H9 (cell line): ENCODE results near the gene NEK7. TPM values are rescaled to one million over a fixed set of nuclear protein-coding genes. Genes with fewer than 3 reads are reported as not detected.

ENCODE experiments used
- DNase-seq: peaks from one replicate; pipeline ENCODE4 v3.0.0-alpha.2; 2017
- H2AFZ ChIP-seq: one replicate; pipeline ENCODE4 v1.6.1; 2013; ENCODE audit warnings: mild to moderate bottlenecking, low read length, control low read depth, moderate library complexity
- H2AK5ac ChIP-seq: 2 replicates; pipeline ENCODE4 v1.6.1; 2013; ENCODE audit warnings: low read length, control low read depth, mixed read lengths; ENCODE audit not compliant: insufficient read length
- H2BK120ac ChIP-seq: one replicate; pipeline ENCODE4 v1.6.1; 2013; ENCODE audit warnings: low read depth, mild to moderate bottlenecking, low read length, control low read depth, inconsistent platforms; ENCODE audit not compliant: poor library complexity, severe bottlenecking
- H2BK12ac ChIP-seq: 2 replicates; pipeline ENCODE4 v1.6.1; 2013; ENCODE audit warnings: low read length, control low read depth, mixed read lengths, low read depth; ENCODE audit not compliant: insufficient read length
- H2BK15ac ChIP-seq: 2 replicates; pipeline ENCODE4 v1.6.1; 2013; ENCODE audit warnings: low read depth, low read length, control low read depth
- H2BK20ac ChIP-seq: one replicate; pipeline ENCODE4 v1.6.1; 2013; ENCODE audit warnings: low read depth, mild to moderate bottlenecking, low read length, control low read depth, inconsistent platforms; ENCODE audit not compliant: poor library complexity, severe bottlenecking
- H2BK5ac ChIP-seq: 2 replicates; pipeline ENCODE4 v1.6.1; 2013; ENCODE audit warnings: low read length, control low read depth, mixed read lengths; ENCODE audit not compliant: insufficient read length
- H3K14ac ChIP-seq: 2 replicates; pipeline ENCODE4 v1.6.1; 2013; ENCODE audit warnings: low read length, control low read depth; ENCODE audit not compliant: insufficient read depth
- H3K18ac ChIP-seq: 2 replicates; pipeline ENCODE4 v1.6.1; 2013; ENCODE audit warnings: low read depth, mild to moderate bottlenecking, mixed read lengths, low read length, control low read depth; ENCODE audit not compliant: insufficient read length
- H3K23ac ChIP-seq: 2 replicates; pipeline ENCODE4 v1.6.1; 2013; ENCODE audit warnings: low read length, control low read depth, mixed read lengths, low read depth; ENCODE audit not compliant: insufficient read length
- H3K23me2 ChIP-seq: 2 replicates; pipeline ENCODE4 v1.6.1; 2013; ENCODE audit warnings: low read depth, mild to moderate bottlenecking, mixed read lengths, low read length, control low read depth; ENCODE audit not compliant: insufficient read length, poor library complexity, severe bottlenecking
- H3K27ac ChIP-seq: 2 replicates; pipeline ENCODE4 v1.5.1; 2013; ENCODE audit warnings: low read length, control low read depth, mixed read lengths, low read depth; ENCODE audit not compliant: insufficient read length
- H3K27me3 ChIP-seq: 2 replicates; pipeline ENCODE4 v1.6.1; 2013; ENCODE audit warnings: low read length, control low read depth, inconsistent platforms; ENCODE audit not compliant: insufficient read depth
- H3K4ac ChIP-seq: 2 replicates; pipeline ENCODE4 v1.6.1; 2013; ENCODE audit warnings: low read depth, mild to moderate bottlenecking, control low read depth, inconsistent platforms, low read length, moderate library complexity
- H3K4me1 ChIP-seq: 2 replicates; pipeline ENCODE4 v1.6.1; 2013; ENCODE audit warnings: low read length, control low read depth, inconsistent platforms; ENCODE audit not compliant: insufficient read depth
- H3K4me2 ChIP-seq: 2 replicates; pipeline ENCODE4 v1.6.1; 2013; ENCODE audit warnings: low read length, control low read depth, mixed read lengths; ENCODE audit not compliant: insufficient read length, insufficient read depth
- H3K56ac ChIP-seq: 2 replicates; pipeline ENCODE4 v1.6.1; 2013; ENCODE audit warnings: low read depth, mild to moderate bottlenecking, mixed read lengths, low read length, control low read depth; ENCODE audit not compliant: insufficient read length
- H3K79me1 ChIP-seq: 2 replicates; pipeline ENCODE4 v1.6.1; 2013; ENCODE audit warnings: low read depth, mild to moderate bottlenecking, moderate library complexity, low read length, control low read depth, inconsistent platforms; ENCODE audit not compliant: insufficient read depth, poor library complexity, severe bottlenecking
- H3K79me2 ChIP-seq: 2 replicates; pipeline ENCODE4 v1.6.1; 2013; ENCODE audit warnings: low read length, control low read depth, inconsistent platforms; ENCODE audit not compliant: insufficient read depth
- H3K9ac ChIP-seq: 2 replicates; pipeline ENCODE4 v1.6.1; 2013; ENCODE audit warnings: low read length, control low read depth, mixed read lengths; ENCODE audit not compliant: insufficient read length; ENCODE audit errors: extremely low read depth
- H3K9me3 ChIP-seq: one replicate; pipeline ENCODE4 v1.6.1; 2013; ENCODE audit warnings: low read depth, low read length, inconsistent platforms; ENCODE audit not compliant: control insufficient read depth
- H3T11ph ChIP-seq: one replicate; pipeline ENCODE4 v1.6.1; 2013; ENCODE audit warnings: mild to moderate bottlenecking, low read length, control low read depth, inconsistent platforms
- H4K20me1 ChIP-seq: one replicate; pipeline ENCODE4 v1.6.1; 2013; ENCODE audit not compliant: control insufficient read depth, insufficient read length, insufficient read depth
- H4K5ac ChIP-seq: 2 replicates; pipeline ENCODE4 v1.6.1; 2013; ENCODE audit warnings: low read depth, mild to moderate bottlenecking, mixed read lengths, low read length, control low read depth; ENCODE audit not compliant: insufficient read length
- H4K8ac ChIP-seq: replicated peaks from 2 replicates; pipeline ENCODE4 v1.6.1; 2013; ENCODE audit warnings: low read length, control low read depth, mixed read lengths, low read depth; ENCODE audit not compliant: insufficient read length
- H4K91ac ChIP-seq: 2 replicates; pipeline ENCODE4 v1.6.1; 2013; ENCODE audit warnings: low read depth, mild to moderate bottlenecking, moderate library complexity, mixed read lengths, low read length, control low read depth; ENCODE audit not compliant: insufficient read length
- H3K27ac Mint-ChIP-seq, 3 experiments: 2 replicates in 2 of 3; 3 replicates in 1 of 3; pipeline ENCODE4 v1.8.0; 2020 to 2021; ENCODE audit warnings: mixed read lengths in 3 of 3, mild to moderate bottlenecking in 1 of 3, moderate library complexity in 1 of 3
- H3K27me3 Mint-ChIP-seq: 2 replicates; pipeline ENCODE4 v1.8.0; 2021; ENCODE audit warnings: low read depth, mild to moderate bottlenecking, moderate library complexity, mixed read lengths
- H3K36me3 Mint-ChIP-seq, 3 experiments: 2 replicates in 2 of 3; 3 replicates in 1 of 3; pipeline ENCODE4 v1.8.0; 2020 to 2021; ENCODE audit warnings: low read depth in 3 of 3, mixed read lengths in 3 of 3; ENCODE audit not compliant: insufficient read depth in 1 of 3
- H3K4me1 Mint-ChIP-seq, 2 experiments: 2 replicates each; pipeline ENCODE4 v1.8.0; 2020; ENCODE audit warnings: mixed read lengths in 2 of 2
- H3K4me3 Mint-ChIP-seq, 2 experiments: 2 replicates in 1 of 2; 3 replicates in 1 of 2; pipeline ENCODE4 v1.8.0; 2020 to 2021; ENCODE audit warnings: mild to moderate bottlenecking in 2 of 2, mixed read lengths in 2 of 2, moderate library complexity in 1 of 2
- H3K9me3 Mint-ChIP-seq, 2 experiments: 2 replicates in 1 of 2; 3 replicates in 1 of 2; pipeline ENCODE4 v1.8.0; 2020; ENCODE audit warnings: mild to moderate bottlenecking in 2 of 2, mixed read lengths in 2 of 2, moderate library complexity in 1 of 2
- CTCF ChIP-seq: fragments of 200-600 bp; sonication (generic); conservative IDR thresholded peaks from 3 replicates; pipeline ENCODE4 v1.8.0; 2021; ENCODE audit warnings: antibody characterized with exemption, mild to moderate bottlenecking
- WGBS: extraction: QIAGEN DNeasy Blood & Tissue Kit; methylation state at CpG from one replicate; pipeline ENCODE4 v1.1.7; 2013; ENCODE audit warnings: missing lambda C conversion rate, low lambda C conversion rate, mixed read lengths; ENCODE audit not compliant: insufficient read length; ENCODE audit errors: extremely low coverage; 5-methylcytosine and 5-hydroxymethylcytosine counted together
- total RNA-seq: library from RNA; stranded (reverse); gene quantifications from 2 replicates; pipeline ENCODE4 v1.2.1, GENCODE V29; 2021

The NEK7 gene
- total RNA-seq, 1 experiment from 2014 or later = 9.6 TPM

- Histone ChIP-seq H3K9ac (peak overlapping the region; percentile 84), H2BK15ac (no peak overlapping the region), H3T11ph (no peak overlapping the region), H2BK5ac (no peak overlapping the region), H2BK120ac (no peak overlapping the region), H3K56ac (no peak overlapping the region), H3K79me1 (no peaks in the 10 kb centered on the region), H4K20me1 (no peaks in the 10 kb centered on the region), H3K14ac (no peak overlapping the region), H3K79me2 (peaks cover 2% of the 10 kb centered on the region; the same call in 1 of the 2 replicates), H3K23me2 (peaks cover 11% of the 10 kb centered on the region), H2AK5ac (no peak overlapping the region), H2BK12ac (no peak overlapping the region), H3K4ac (no peak overlapping the region), H3K4me2 (peak overlapping the region; percentile 84), H2BK20ac (no peak overlapping the region), H3K9me3 (no peaks in the 10 kb centered on the region), H3K23ac (no peak overlapping the region), H4K91ac (no peak overlapping the region), H3K27me3 (no peaks in the 10 kb centered on the region), H3K27ac (peak overlapping the region; percentile 55), H4K5ac (no peak overlapping the region), H3K4me1 (peaks cover 7% of the 10 kb centered on the region; the same call in 1 of the 2 replicates), H2AFZ (peak overlapping the region; percentile 51), H3K18ac (peak overlapping the region; percentile 70), H4K8ac (no peak overlapping the region)
- WGBS = no CpG with 5 or more reads among the region's 37 CpGs
- Mint-ChIP-seq H3K27me3 (no peaks in the 10 kb centered on the region), H3K27ac (peak overlapping the region; percentile 94 to 99 (median 94)), H3K36me3 (no peaks in the 10 kb centered on the region), H3K9me3 (no peaks in the 10 kb centered on the region; a peak in 1 of 5 replicates), H3K4me1 (peaks cover 28 to 41% of the 10 kb centered on the region in 2 experiments), H3K4me3 (peak overlapping the region; percentile 88)
- TF ChIP-seq CTCF = no peak
- peak; percentile 92 for DNase-seq
These were observed 2.2 kb downstream of the NEK7 start for GRCh38 chr1:198158735-198159589.
